Smooth muscle cell (in vitro differentiated cells): ENCODE measurements around the gene SLC66A2. TPM values are rescaled to one million over a fixed set of nuclear protein-coding genes. Genes with fewer than 3 reads are reported as not detected.
A peak's percentile ranks its signal among the peaks of the same experiment; 100 is the strongest.

Experiments used
- DNase-seq: peaks from one replicate; lab custom pipeline; 2025; ENCODE audit not compliant: unreplicated experiment; lab: John Stamatoyannopoulos, UW
- H2AFZ ChIP-seq: fragments of 200-600 bp; sonication (generic); 2 replicates; pipeline ENCODE4 v1.6.0; 2016; ENCODE audit warnings: antibody characterized with exemption, low read depth, mild to moderate bottlenecking
- H3F3A ChIP-seq: fragments of 200-600 bp; sonication (generic); 2 replicates; pipeline ENCODE4 v1.6.0; 2017; ENCODE audit warnings: antibody characterized with exemption, low read depth
- H3K27ac ChIP-seq: fragments of 200-600 bp; sonication (generic); 2 replicates; pipeline ENCODE4 v1.5.1; 2016; ENCODE audit warnings: low read depth, mild to moderate bottlenecking
- H3K27me3 ChIP-seq: fragments of 200-600 bp; sonication (generic); 2 replicates; pipeline ENCODE4 v1.6.1; 2016; ENCODE audit warnings: low read depth, mild to moderate bottlenecking
- H3K36me3 ChIP-seq: fragments of 200-600 bp; sonication (generic); 2 replicates; pipeline ENCODE4 v1.5.1; 2016; ENCODE audit warnings: low read depth
- H3K4me1 ChIP-seq: fragments of 200-600 bp; sonication (generic); 2 replicates; pipeline ENCODE4 v1.5.1; 2016; ENCODE audit warnings: low read depth
- H3K4me2 ChIP-seq: fragments of 200-600 bp; sonication (generic); 2 replicates; pipeline ENCODE4 v1.6.0; 2016; ENCODE audit warnings: mild to moderate bottlenecking
- H3K4me3 ChIP-seq: fragments of 200-600 bp; sonication (generic); 2 replicates; pipeline ENCODE4 v1.5.1; 2016; ENCODE audit warnings: mild to moderate bottlenecking
- H3K79me2 ChIP-seq: fragments of 200-600 bp; sonication (generic); 2 replicates; pipeline ENCODE4 v1.6.0; 2016; ENCODE audit warnings: low read depth, mild to moderate bottlenecking
- H3K9ac ChIP-seq: fragments of 200-600 bp; sonication (generic); 2 replicates; pipeline ENCODE4 v1.6.0; 2016; ENCODE audit warnings: low read depth
- H3K9me3 ChIP-seq: fragments of 200-600 bp; sonication (generic); replicated peaks from 2 replicates; pipeline ENCODE4 v1.5.1; 2016; ENCODE audit warnings: low read depth
- H4K20me1 ChIP-seq: fragments of 200-600 bp; sonication (generic); 2 replicates; pipeline ENCODE4 v1.6.0; 2016; ENCODE audit warnings: low read depth
- WGBS: methylation state at CpG from one replicate; pipeline ENCODE4 v1.1.7; 2016; ENCODE audit warnings: low lambda C conversion rate; 5-methylcytosine and 5-hydroxymethylcytosine counted together
- polyA plus RNA-seq: library from polyadenylated mRNA; unstranded; fragments of >200 nt; fragmentation: Nextera tagmentation; extraction: Ambion mirVana; gene quantifications from 2 replicates; pipeline ENCODE4 v1.2.1, GENCODE V29; 2016
- total RNA-seq: library from RNA; depleted of rRNA; stranded (reverse); fragments of >200 nt; gene quantifications from 2 replicates; pipeline ENCODE4 v1.2.3, GENCODE V29; 2014
- TF ChIP-seq, protein P1 (sequence below): fragments of 200-600 bp; sonication (generic); IDR thresholded peaks from 2 replicates; pipeline ENCODE4 v1.5.1; 2017; ENCODE audit warnings: borderline replicate concordance, mild to moderate bottlenecking, antibody characterized with exemption; ENCODE audit not compliant: insufficient read depth, poor library complexity, severe bottlenecking

Gene SLC66A2
- total and polyA plus RNA-seq, 2 experiments from 2014 or later = 23.6 to 37.9 TPM

GRCh38 chr18:79970419-79971133 lies 19.1 kb upstream of the SLC66A2 start:
- Histone ChIP-seq H3K4me3 (no peak overlapping the region), H3K79me2 (peaks cover 23% of the 10 kb centered on the region), H3K27me3 (no peaks in the 10 kb centered on the region), H3K27ac (no peak overlapping the region), H3K9me3 (no peaks in the 10 kb centered on the region), H3K9ac (no peak overlapping the region), H3F3A (peaks cover 6% of the 10 kb centered on the region), H2AFZ (no peak overlapping the region), H3K4me2 (no peak overlapping the region), H3K4me1 (no peaks in the 10 kb centered on the region), H4K20me1 (peaks cover 49% of the 10 kb centered on the region), H3K36me3 (no peaks in the 10 kb centered on the region)
- 94% methylated on average over 12 of the region's 12 CpGs for WGBS
- TF ChIP-seq, protein P1, sequence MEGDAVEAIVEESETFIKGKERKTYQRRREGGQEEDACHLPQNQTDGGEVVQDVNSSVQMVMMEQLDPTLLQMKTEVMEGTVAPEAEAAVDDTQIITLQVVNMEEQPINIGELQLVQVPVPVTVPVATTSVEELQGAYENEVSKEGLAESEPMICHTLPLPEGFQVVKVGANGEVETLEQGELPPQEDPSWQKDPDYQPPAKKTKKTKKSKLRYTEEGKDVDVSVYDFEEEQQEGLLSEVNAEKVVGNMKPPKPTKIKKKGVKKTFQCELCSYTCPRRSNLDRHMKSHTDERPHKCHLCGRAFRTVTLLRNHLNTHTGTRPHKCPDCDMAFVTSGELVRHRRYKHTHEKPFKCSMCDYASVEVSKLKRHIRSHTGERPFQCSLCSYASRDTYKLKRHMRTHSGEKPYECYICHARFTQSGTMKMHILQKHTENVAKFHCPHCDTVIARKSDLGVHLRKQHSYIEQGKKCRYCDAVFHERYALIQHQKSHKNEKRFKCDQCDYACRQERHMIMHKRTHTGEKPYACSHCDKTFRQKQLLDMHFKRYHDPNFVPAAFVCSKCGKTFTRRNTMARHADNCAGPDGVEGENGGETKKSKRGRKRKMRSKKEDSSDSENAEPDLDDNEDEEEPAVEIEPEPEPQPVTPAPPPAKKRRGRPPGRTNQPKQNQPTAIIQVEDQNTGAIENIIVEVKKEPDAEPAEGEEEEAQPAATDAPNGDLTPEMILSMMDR = no peak
- DNase-seq = no peak

- Histone ChIP-seq H3K36me3 (no peaks in the 10 kb centered on the region), H3F3A (peaks cover 29% of the 10 kb centered on the region), H3K27me3 (no peaks in the 10 kb centered on the region), H3K9ac (peak overlapping the region; percentile 88), H3K27ac (peak overlapping the region; percentile 56), H3K4me1 (peaks cover 6% of the 10 kb centered on the region), H3K4me3 (peak overlapping the region; percentile 69), H2AFZ (peak overlapping the region; percentile 34), H3K9me3 (no peaks in the 10 kb centered on the region), H4K20me1 (peaks cover 8% of the 10 kb centered on the region), H3K4me2 (peak overlapping the region; percentile 90), H3K79me2 (peaks cover 3% of the 10 kb centered on the region)
- DNase-seq = no peak
- 29% methylated on average over 22 of the region's 24 CpGs for WGBS
- TF ChIP-seq, protein P1 = no peak
These were observed 13.9 kb upstream of the SLC66A2 start for GRCh38 chr18:79965119-79965902.

DNA sequence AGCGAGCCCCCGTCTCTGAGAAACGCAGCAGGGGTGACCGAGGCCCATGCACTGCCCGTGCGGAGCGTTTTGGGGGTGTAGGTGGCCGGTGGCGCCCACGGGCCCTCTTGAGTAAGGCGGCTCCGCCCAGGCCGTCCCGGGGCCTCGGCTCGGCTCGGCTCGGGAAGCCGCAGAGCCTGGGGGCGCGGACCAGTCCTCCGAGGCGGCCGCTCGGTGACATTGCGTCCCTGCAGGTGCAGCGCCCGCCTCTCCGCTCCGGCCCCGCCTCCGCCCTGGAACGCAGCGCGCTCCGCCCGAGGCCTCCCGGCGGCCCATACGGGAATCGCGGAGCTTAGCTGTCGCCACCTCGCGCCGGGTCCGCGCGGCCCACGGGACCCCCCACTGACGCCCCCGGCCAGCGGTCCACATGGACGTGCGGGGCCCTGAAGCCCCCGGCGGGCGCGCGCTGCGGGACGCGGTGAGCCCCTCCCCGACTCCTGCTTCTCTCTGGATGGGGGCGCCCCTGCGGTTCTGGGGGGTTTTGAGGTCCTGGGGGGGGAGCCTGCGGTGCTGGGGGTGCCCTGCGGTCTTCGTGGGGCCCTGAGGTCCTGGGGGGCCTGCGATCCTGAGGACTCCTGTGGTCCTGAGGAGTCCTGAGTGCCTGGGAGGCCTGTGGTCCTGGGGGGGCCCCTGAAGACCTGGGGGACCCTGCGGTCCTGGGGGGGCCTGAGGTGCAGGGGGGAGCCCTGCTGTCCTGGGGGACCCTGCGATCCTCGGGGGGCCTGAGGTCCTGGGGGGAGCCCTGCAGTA lies 13.1 kb upstream of the SLC66A2 start, which contains the start of gene HSBP1L1:
Gene HSBP1L1, plus strand, starts transcription at position 314 of the 789 bp plus-strand sequence. Its CDS starts 93 bp downstream, at position 407.
- Histone ChIP-seq H3F3A (peaks cover 29% of the 10 kb centered on the region), H3K4me1 (peaks cover 12% of the 10 kb centered on the region), H3K9me3 (no peaks in the 10 kb centered on the region), H4K20me1 (peaks cover under 1% of the 10 kb centered on the region), H3K4me2 (peak within 1 kb of the TSS; percentile 90), H3K36me3 (no peaks in the 10 kb centered on the region), H2AFZ (peak within 1 kb of the TSS; percentile 34), H3K9ac (peak within 1 kb of the TSS; percentile 88), H3K27ac (peak within 1 kb of the TSS; percentile 78), H3K79me2 (peaks cover 3% of the 10 kb centered on the region), H3K27me3 (no peaks in the 10 kb centered on the region), H3K4me3 (peak within 1 kb of the TSS; percentile 69)
- DNase-seq = no peak
- TF ChIP-seq, protein P1 = peak; percentile 5
- WGBS = 13% methylated on average over 60 of the region's 73 CpGs
